Psoas muscle (tissue), 8 donors: ENCODE results near the gene RASGRF2. TPM values are rescaled to one million over a fixed set of nuclear protein-coding genes. Genes with fewer than 3 reads are reported as not detected.
A peak's percentile ranks its signal among the peaks of the same experiment; 100 is the strongest.

ENCODE experiments used
- ATAC-seq, 4 donors: fragments of 200-7000 bp; cut with Tn5 transposase; one replicate each; pipeline ENCODE4 v1.9.1; 2020; ENCODE audit warnings: moderate library complexity in 3 of 4, mild to moderate bottlenecking in 2 of 4
- DNase-seq, 2 donors: peaks; one replicate each; pipeline ENCODE4 v3.0.0-alpha.2; 2020
- H3K27ac ChIP-seq: fragments of 200-600 bp; one replicate; pipeline ENCODE4 v1.8.0; 2022
- H3K27me3 ChIP-seq, 3 donors: fragments of 200-600 bp in 1 of 3; one replicate each; pipeline versions ENCODE4 v1.6.1 to v1.8.0; 2013 to 2022; ENCODE audit warnings: low read length in 2 of 3, mild to moderate bottlenecking in 2 of 3, moderate library complexity in 1 of 3; ENCODE audit not compliant: insufficient read depth in 3 of 3
- H3K36me3 ChIP-seq, 2 donors: fragments of 200-600 bp in 1 of 2; one replicate each; pipeline versions ENCODE4 v1.6.1 to v1.8.0; 2013 to 2022; ENCODE audit warnings: low read depth in 1 of 2, mild to moderate bottlenecking in 1 of 2, moderate library complexity in 1 of 2; ENCODE audit not compliant: insufficient read depth in 1 of 2
- H3K4me1 ChIP-seq: fragments of 200-600 bp; one replicate; pipeline ENCODE4 v1.8.0; 2022
- H3K4me3 ChIP-seq: fragments of 200-600 bp; one replicate; pipeline ENCODE4 v1.8.0; 2022; ENCODE audit warnings: mild to moderate bottlenecking
- H3K9me3 ChIP-seq: fragments of 200-600 bp; one replicate; pipeline ENCODE4 v1.8.0; 2022
- whole genome bisulfite sequencing, 3 donors: extraction: QIAGEN DNeasy Blood & Tissue Kit; methylation state at CpG; one replicate each; pipeline versions ENCODE4 v1.1.6 to v1.1.7; 2013; 5-methylcytosine and 5-hydroxymethylcytosine counted together
- intact Hi-C, 2 donors: fragments of 100-400 bp; cut with DNase I; formaldehyde crosslinking; loops; one replicate each; pipeline versions ENCODE4 v1.11.0 to v1.14.2; 2022
- polyA plus RNA-seq, 3 donors: library from polyadenylated mRNA; stranded (reverse); fragments of 200-250 nt; gene quantifications; one replicate each; pipeline ENCODE4 v1.2.3, GENCODE V29; 2013
- total RNA-seq, 4 donors: library from RNA; stranded (reverse); fragmentation: NEBNext Ultra II Directional in 2 of 4; extraction: Animal tissue kit (Norgen Biotek cat#: 25700) in 2 of 4; gene quantifications; one replicate each; pipeline versions ENCODE4 v1.2.1 to v1.2.4, GENCODE V29; 2021 to 2023
- TF ChIP-seq, protein P1 (sequence below): fragments of 200-600 bp; IDR thresholded peaks from one replicate; pipeline ENCODE4 v1.8.0; 2022; ENCODE audit warnings: antibody characterized with exemption
- donor health status: healthy with polysubstance abuse.
- donor health status: DM: no; HTN: no; CAD: no; lungs with moderate emphysema.
- donor health status: Bipolar disorder and iron deficiency.
- donor health status: healthy.
- donor health status: DM: yes; HTN: yes; CAD: no.
- donor health status: DM: no; HTN: no; CAD: no.
- donor health status: DM: no; HTN: no; CAD: no.
- donor health status: DM: yes; HTN: yes; CAD: no.

The RASGRF2 gene
- total and polyA plus RNA-seq, 7 donors, result 2.0 to 6.2 (median 3.2) TPM

DNA sequence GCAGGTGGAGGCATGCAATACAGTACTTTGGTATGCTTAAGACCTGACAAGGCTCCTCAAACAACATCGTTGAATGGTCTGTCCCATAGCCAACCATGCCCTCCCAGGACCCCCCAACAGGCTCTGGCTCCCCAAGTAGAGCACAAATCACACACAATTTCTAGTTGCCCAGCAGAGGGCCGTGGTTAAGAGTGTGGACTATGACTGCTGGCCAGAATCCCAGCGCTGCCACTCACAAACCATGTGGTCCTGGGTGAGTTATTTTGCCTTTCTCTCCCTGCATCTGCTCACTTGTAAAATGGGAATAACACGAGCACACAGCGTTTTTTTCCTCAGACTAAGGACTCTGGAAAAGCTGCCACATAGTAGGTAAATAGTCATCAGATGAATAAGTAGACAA is 279.4 kb downstream of the RASGRF2 start:
- TF ChIP-seq, protein P1, sequence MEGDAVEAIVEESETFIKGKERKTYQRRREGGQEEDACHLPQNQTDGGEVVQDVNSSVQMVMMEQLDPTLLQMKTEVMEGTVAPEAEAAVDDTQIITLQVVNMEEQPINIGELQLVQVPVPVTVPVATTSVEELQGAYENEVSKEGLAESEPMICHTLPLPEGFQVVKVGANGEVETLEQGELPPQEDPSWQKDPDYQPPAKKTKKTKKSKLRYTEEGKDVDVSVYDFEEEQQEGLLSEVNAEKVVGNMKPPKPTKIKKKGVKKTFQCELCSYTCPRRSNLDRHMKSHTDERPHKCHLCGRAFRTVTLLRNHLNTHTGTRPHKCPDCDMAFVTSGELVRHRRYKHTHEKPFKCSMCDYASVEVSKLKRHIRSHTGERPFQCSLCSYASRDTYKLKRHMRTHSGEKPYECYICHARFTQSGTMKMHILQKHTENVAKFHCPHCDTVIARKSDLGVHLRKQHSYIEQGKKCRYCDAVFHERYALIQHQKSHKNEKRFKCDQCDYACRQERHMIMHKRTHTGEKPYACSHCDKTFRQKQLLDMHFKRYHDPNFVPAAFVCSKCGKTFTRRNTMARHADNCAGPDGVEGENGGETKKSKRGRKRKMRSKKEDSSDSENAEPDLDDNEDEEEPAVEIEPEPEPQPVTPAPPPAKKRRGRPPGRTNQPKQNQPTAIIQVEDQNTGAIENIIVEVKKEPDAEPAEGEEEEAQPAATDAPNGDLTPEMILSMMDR, result no peak
- peak in 1 of 4 donors; percentile 19 for ATAC-seq
- DNase-seq, result no peak
- Histone ChIP-seq H3K4me1 (peaks cover 93% of the 10 kb centered on the region), H3K27me3 (no peaks in the 10 kb centered on the region), H3K4me3 (no peak overlapping the region), H3K27ac (peak overlapping the region; percentile 98), H3K9me3 (no peaks in the 10 kb centered on the region), H3K36me3 (peaks cover 0 to 4% of the 10 kb centered on the region in 2 donors)
- WGBS, 3 donors, result 45 to 62% (median 56%) methylated on average over 5 of the region's 5 CpGs
- intact Hi-C loops, result loop anchor here in 1 of 2 donors (5.0 kb wide), 1 partner anchor 58 kb away; no protein-coding TSS in a partner anchor

DNA sequence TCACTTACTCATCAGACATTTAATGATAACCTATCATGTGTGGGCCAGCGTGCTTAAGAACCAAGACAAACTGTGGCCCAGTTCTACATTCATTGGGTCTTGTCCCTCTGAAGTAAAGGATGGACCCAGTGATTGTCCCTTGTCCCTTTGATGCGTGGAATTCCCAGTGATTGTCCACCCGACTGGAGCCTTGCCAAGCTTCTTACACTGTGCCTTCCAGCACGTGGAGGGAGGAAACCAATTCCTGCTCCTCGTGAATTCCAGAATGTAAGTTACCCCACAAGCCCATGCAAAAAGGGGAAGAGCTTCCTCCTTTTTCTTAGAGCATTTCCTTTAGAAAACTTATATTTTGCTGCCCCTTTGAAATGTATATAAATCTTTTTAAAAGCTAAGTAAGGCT is 280.8 kb downstream of the RASGRF2 start:
- H3K27ac ChIP-seq, result peak overlapping the region; percentile 98
- no peak for DNase-seq
- no peak overlapping the region for H3K4me3 ChIP-seq
- TF ChIP-seq, protein P1, result no peak
- H3K9me3 ChIP-seq, result no peaks in the 10 kb centered on the region
- no peaks in the 10 kb centered on the region for H3K27me3 ChIP-seq
- intact Hi-C loops, result no loop called here
- ATAC-seq, result no peak
- peaks cover 93% of the 10 kb centered on the region for H3K4me1 ChIP-seq
- 15 to 22% (median 18%) methylated on average over 5 of the region's 5 CpGs for WGBS, 3 donors
- peaks cover 0 to 4% of the 10 kb centered on the region in 2 donors for H3K36me3 ChIP-seq

DNA sequence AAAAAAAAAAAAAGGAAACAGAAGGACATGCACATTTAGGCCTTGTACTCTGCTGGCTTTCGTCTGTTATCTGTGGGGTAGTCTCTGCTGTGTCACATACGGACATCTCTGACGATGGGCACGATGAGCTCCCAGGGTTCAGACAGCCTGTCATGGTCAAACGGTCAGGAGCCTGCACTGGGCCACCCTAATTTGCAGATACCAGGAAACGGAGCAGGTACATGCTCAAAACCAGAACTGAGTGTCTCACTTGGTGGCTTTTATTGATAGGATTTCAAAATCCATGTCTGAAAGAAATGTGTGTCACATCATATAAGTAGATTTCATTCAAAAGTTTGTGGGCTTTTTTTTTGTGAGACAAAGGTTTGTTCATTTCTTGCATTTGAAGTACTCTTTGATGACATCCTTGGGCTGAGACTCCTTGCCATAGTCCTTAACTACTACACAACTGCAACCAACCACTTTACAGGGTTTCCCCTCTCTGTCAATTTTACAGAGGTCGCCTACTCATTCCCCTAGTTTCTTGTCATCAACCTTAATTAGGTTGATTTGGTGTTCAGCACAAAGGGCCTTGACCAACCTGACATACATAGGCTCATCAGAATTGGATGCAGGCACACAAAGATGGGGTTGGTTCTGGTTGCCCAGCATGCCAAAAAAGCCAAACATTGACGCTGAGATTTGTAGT is 281.9 kb downstream of the RASGRF2 start:
- no peak for DNase-seq
- TF ChIP-seq, protein P1, result no peak
- Histone ChIP-seq H3K36me3 (peaks cover under 1 to 5% of the 10 kb centered on the region in 2 donors), H3K4me3 (no peak overlapping the region), H3K27me3 (no peaks in the 10 kb centered on the region), H3K27ac (peak overlapping the region; percentile 98), H3K9me3 (no peaks in the 10 kb centered on the region), H3K4me1 (peaks cover 93% of the 10 kb centered on the region)
- no peak for ATAC-seq
- WGBS, 3 donors, result 46 to 65% (median 50%) methylated on average over 8 of the region's 8 CpGs
- intact Hi-C loops, result no loop called here

DNA sequence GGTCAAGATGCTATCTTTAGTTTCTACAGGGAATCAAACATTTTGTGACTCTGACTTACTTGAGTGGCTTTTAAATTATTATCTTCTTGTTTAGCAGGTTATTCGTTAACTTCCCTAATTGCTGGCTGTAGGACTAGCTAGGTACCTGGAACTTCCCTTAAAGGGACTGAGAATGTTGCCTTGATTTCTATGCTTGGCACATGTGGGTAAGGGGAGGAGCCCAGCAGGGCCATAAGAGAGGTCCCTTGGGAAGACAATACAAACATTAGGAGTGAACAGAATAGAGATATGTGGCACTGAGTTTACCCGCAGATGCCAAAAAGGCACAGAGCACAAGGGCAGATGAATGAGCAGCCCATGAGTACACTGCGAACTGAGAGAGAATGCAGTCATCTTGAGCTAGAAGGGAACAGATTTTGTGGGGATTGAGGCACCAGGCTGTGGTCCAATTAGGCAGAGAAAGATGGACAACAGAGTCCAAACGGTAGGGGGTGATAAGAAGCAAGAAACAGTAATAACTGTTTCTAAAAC is 282.8 kb downstream of the RASGRF2 start:
- Histone ChIP-seq H3K4me1 (peaks cover 95% of the 10 kb centered on the region), H3K4me3 (no peak overlapping the region), H3K36me3 (peaks cover 2 to 5% of the 10 kb centered on the region in 2 donors), H3K9me3 (no peaks in the 10 kb centered on the region), H3K27ac (peak overlapping the region; percentile 98), H3K27me3 (no peaks in the 10 kb centered on the region)
- 33 to 42% (median 40%) methylated on average over 4 of the region's 4 CpGs for WGBS, 3 donors
- TF ChIP-seq, protein P1, result no peak
- intact Hi-C loops, result no loop called here
- DNase-seq (no peak), ATAC-seq (no peak)
